ENCODE results near the gene RBM33.

DNA sequence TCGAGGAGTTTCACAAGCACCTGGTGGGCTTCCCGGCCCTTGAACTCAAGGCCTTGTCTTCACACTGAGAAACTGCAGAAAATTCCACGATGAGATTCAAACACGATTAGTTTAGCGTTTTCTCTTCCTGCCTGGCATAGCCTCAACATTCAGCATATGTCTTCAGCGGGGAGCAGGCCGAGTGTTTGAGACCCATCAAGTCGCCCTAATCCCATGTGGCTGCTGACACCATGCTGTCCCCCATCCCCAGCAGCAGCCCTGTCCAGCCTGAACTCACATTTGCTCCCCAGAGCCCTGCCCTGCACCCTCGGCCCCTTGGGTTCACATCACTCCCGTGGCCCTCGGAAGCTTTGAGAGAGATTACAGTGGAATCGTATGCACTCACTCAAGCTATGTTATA lies 35.3 kb upstream of the RBM33 start:
- TF ChIP-seq, protein P1, sequence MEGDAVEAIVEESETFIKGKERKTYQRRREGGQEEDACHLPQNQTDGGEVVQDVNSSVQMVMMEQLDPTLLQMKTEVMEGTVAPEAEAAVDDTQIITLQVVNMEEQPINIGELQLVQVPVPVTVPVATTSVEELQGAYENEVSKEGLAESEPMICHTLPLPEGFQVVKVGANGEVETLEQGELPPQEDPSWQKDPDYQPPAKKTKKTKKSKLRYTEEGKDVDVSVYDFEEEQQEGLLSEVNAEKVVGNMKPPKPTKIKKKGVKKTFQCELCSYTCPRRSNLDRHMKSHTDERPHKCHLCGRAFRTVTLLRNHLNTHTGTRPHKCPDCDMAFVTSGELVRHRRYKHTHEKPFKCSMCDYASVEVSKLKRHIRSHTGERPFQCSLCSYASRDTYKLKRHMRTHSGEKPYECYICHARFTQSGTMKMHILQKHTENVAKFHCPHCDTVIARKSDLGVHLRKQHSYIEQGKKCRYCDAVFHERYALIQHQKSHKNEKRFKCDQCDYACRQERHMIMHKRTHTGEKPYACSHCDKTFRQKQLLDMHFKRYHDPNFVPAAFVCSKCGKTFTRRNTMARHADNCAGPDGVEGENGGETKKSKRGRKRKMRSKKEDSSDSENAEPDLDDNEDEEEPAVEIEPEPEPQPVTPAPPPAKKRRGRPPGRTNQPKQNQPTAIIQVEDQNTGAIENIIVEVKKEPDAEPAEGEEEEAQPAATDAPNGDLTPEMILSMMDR (IDR thresholded peaks at IDR 0.05; ENCODE audit: borderline replicate concordance, extremely low read depth, low read length, poor library complexity, severe bottlenecking) = no peak
- no peak for TF ChIP-seq EZH2 (IDR thresholded peaks at IDR 0.05; ENCODE audit: borderline replicate concordance, low read depth, low read length, severe bottlenecking)
